Fibroblast of peridontal ligament (primary cell): ENCODE results near the gene SPOCK1.
"Not testable (repeated sequence)": the region's sequence is repeated elsewhere in the genome, so short reads cannot be mapped to it uniquely, and the experiment has no call there.

Experiments
- DNase-seq: peaks from one replicate; pipeline ENCODE4 v3.0.0-alpha.2; 2010; ENCODE audit errors: extremely low read depth

Gene SPOCK1

GRCh38 chr5:137264573-137264972 lies 234.6 kb downstream of the SPOCK1 start:
- DNase-seq = peak; percentile 95

DNA sequence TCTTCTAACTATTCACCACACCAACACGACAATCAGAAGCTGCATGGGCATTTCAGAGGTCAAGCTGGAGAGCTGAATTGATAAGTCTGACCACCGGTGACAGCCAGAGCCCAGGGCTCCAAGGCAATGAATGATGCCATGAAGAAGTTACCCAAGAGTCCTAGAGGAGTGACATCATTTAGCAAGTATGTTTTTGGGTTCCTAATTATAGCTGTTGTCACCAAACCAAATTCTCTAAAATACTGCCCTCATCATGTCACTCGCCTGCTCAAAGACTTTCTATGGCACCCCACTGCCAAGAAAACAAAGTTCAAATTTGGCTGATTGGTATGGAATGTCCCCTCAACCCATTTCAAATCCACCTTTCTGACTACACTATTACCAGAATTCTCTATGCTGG lies 235.1 kb downstream of the SPOCK1 start:
- DNase-seq = peak; percentile 23

- no peak for DNase-seq
Observed at GRCh38 chr5:137263371-137264005, 235.6 kb downstream of the SPOCK1 start.

DNA sequence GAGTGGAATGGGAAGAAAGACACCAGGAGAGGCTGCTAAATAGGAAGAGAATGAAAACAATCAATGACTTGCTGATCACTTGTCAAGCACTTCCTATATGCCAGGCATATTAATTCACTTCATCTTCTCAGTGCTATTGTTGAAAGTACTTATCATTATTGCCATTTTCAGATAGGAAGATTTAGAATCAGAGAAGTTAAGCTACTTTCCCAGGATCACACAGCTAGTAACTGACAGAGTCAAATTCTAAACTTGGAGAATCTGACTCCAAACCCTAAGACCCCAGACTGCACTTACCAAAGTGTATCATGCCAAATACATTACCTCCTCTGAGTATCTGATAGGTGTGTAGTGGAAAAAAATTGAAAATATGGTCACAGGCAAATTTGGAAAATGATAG lies 236.3 kb downstream of the SPOCK1 start:
- no peak for DNase-seq

- DNase-seq = no peak
Observed at GRCh38 chr5:137260820-137261695, 238.1 kb downstream of the SPOCK1 start.

DNA sequence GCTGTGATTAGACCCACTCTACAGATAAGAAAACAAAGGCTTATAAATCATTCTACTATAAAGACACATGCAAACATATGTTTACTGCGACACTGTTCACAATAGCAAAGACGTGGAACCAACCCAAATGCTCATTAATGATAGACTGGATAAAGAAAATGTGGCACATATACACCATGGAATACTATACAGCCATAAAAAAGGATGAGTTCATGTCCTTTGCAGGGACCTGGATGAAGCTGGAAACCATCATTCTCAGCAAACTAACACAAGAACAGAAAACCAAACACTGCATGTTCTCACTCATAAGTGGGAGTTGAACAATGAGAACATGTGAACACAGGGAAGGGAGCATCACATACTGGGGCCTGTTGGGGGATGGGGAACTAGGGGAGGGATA lies 240.0 kb downstream of the SPOCK1 start:
- not testable (repeated sequence) for DNase-seq

DNA sequence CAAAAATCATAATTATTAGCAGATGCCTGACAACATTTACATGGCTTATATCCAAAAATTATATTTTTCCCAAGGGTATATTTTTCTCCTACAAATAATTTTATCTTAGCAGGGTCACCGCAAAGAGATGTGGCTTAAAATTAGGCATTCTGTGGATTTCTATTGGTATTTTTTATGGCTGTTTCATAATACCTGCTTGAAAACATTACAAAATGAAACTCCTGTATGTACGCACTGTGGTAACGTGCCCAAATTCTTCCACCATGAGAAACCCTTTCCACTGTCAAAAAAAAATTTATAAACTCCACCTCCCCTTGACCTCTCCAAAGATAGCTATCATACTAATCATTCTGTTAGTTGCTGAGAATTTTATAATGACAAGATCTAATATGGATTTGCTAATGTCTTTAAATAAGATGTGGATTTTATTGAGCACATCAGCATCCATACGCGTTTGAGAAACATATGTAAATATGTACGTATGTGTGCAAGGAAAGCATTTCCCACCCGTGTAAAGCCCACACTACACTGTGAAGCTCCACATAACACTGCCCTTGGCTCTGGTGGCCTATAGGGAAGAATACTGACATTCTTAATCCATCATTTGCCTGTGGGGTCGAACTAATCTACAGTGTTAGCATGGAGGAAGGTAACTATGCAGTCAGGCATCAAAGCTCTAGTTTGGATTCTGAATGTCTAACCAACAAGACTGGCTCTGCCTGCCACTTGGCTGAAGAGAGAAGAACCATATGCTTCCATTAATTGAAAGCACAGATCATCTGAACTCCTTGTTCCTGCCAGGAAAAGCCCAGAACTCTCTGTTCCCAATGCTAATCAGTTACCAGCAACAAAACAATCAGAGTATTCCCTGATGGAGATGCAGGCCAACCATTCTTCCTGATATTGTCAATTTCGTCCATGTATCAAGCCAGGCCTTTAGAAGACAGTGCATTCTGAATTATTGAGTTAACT lies 244.7 kb downstream of the SPOCK1 start:
- no peak for DNase-seq

- peak; percentile 39 for DNase-seq
Observed at GRCh38 chr5:137252512-137252911, 246.6 kb downstream of the SPOCK1 start.

DNA sequence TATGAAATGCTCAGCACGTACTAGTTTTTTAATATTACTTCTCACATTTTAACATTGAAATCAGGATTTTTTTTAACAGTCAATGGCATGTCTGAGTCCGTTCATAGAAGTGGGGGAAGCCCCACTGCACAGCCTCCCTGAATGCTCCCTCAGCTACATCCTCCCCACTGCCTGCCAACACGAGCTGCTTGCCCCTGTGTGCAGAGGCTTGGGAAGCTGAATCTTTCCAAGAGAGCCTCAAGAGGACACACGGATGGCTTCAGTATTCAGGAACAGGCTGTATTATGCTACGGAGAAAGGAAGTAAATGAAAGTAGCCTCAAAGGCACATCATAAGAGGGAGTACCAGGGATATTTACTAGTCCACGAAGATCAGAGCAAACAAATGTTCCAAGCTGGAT lies 248.7 kb downstream of the SPOCK1 start:
- no peak for DNase-seq

DNA sequence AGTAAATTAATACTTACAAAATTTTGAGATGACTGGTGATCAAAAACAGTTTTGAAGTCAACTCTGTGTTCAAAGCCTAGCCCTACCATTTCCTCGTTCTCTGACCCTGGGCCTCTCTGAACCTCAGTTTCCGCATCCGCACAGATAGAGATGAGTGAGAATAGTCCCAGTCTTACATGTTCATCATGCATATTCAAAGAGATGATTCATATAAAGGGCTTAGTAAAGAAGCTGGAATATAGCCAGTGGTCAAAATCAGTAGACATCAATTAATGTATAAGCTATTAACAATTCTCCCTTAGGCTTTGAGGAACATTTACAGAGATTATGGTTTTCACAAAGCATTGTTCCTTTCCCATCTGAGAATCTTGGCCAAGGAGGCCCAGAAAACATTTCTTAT lies 250.6 kb downstream of the SPOCK1 start:
- no peak for DNase-seq

GRCh38 chr5:137245438-137245837 lies 253.7 kb downstream of the SPOCK1 start:
- DNase-seq = no peak

- DNase-seq = no peak
Observed at GRCh38 chr5:137240285-137240684, 258.8 kb downstream of the SPOCK1 start.

DNA sequence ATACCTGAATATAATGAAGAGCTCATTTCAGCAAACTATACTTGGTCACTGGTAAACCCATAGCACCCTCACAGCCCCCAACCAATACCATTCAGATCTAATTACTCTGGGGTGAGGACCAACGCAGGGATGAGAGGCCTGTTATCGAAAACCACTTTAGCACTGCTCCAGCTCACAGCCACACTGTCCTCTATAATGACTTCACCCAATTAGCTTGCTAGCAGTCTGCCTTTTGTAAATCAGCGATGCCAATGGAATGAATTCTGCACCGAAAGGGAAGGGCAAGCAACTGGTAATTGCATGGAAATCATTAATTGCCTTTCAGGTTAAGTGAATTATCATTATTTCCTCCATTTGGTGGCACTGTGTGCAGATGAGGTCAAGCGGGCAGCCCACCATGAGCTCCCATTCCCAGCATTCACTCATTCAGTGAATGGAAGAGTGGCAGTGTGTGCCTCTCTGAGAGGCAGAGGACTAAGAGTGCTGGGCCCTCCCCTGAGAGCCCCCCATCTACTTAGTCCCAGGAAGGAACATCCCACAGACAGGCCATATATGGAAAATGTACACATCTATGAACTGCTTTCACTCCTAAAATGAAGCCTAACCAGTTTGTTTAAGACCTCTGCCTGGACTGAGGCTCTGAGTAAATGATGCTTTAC lies 262.1 kb downstream of the SPOCK1 start:
- DNase-seq = no peak

DNA sequence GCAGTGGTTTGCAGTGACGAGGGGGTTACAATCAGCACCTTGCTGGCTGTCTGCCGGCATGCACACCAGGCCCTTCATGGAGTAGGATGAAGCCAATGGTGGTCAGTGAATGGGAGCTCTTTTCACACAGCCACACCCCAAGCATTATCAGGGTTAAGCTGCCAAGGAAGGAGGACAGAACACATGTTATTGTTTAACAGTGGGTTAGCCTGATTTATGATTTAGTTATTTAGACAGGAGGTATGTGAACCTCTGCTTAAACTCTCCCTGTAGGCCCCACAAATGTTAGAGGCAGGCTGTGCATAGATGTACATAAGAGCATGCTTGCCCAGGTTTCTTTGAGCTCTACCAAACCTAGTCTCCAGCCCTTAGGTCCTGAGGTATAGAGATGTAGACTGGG lies 262.9 kb downstream of the SPOCK1 start:
- DNase-seq = no peak

GRCh38 chr5:137234973-137235943 lies 263.9 kb downstream of the SPOCK1 start:
- DNase-seq = no peak

GRCh38 chr5:137233726-137234125 lies 265.4 kb downstream of the SPOCK1 start:
- DNase-seq = no peak

GRCh38 chr5:137233304-137233703 lies 265.8 kb downstream of the SPOCK1 start:
- not testable (repeated sequence) for DNase-seq

- DNase-seq = no peak
Observed at GRCh38 chr5:137231540-137231939, 267.6 kb downstream of the SPOCK1 start.

DNA sequence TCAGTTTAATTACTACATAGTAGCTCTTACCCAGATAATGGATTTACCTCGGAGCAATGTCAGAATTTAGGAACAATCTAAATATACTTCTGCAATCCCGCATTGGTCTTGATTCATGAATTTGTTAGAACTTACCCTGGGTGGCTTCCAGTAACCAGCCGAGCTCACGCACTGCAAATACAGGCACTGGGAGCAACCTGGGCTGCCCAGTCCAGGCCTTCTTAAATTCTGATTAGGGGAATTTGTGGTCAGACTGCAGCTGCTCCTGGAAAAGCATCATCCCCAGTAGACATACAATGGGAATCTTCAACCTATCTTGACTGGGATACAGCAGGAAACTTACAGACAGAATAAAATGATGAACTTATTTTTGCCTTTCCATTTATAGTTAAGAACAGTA lies 270.3 kb downstream of the SPOCK1 start:
- no peak for DNase-seq

DNA sequence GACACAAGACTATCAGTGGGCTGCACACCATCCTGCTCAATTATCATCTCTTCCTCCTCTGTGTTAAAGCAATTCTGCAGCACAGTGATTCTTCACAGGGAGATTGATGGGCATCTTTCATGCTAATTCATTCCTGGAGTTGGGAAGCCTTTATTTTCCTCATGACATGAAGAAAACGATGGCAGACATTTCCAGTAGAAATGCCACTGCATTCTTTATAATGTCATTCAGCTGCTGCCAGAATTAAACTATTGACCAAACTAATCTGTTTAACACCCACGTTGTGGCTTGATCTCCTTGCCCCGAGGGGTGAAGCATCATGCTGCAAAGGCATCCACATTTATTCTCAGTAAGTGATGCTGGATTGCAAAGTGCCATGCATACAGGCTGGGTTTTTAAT lies 273.0 kb downstream of the SPOCK1 start:
- no peak for DNase-seq
